PFSK-1 (cell line): ENCODE results near the gene COL4A2.

Experiments
- POLR2AphosphoS5 ChIP-seq: IDR thresholded peaks from 2 replicates; pipeline ENCODE4 v1.6.1; 2012; ENCODE audit warnings: low read depth, mild to moderate bottlenecking, control low read depth, low read length, moderate library complexity
- SIN3A ChIP-seq: IDR thresholded peaks from 2 replicates; pipeline ENCODE4 v1.6.1; 2012; ENCODE audit warnings: mild to moderate bottlenecking, low read length, moderate library complexity, borderline replicate concordance; ENCODE audit not compliant: insufficient read depth
- TAF1 ChIP-seq: IDR thresholded peaks from 2 replicates; pipeline ENCODE4 v1.6.1; 2012; ENCODE audit warnings: low read length, control low read depth, borderline replicate concordance; ENCODE audit not compliant: insufficient read depth

DNA sequence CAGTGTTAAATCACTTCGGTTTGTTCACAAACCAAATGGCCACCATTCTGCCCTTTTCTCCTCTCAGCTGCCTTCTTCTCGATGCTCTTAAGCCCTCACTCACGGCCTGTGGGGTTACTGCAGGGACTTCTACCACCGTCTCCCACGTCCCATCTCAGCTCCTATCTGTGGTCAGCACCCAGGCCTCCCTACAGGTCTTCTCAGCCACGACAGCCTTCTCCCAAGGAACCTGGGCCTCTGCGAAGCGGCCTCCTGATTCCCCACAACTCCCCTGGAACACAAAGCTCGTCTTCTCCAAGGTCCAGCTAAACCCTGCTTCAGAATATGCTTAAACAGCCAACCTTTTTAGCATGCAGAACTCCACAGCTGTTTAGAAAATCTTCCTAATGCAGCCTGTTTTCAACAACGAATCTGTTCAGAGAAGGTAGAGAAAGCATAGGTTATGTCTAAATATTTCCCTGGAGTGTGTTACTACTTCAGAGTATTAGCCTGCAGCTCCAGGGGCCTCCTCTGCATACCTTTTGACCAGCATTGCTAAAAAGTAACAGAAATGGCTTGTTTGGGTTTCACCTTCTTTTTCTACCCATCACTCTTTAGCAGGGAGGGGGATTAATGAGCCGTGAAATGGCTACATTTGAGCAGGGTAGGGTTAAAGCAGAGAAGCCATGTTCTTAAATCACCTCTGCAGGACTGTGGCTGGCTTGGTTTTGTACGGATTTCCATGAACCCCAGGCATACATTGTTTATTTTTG is 104.0 kb downstream of the COL4A2 start:
- TF ChIP-seq SIN3A (no peak), POLR2AphosphoS5 (no peak), TAF1 (no peak)
